HG03442 (cell line): ENCODE measurements around the gene NMT2.
"Not testable (repeated sequence)": the region's sequence is repeated elsewhere in the genome, so short reads cannot be mapped to it uniquely, and the experiment has no call there.

Source experiments
- ATAC-seq: cut with Tn5 transposase; IDR thresholded peaks from one replicate; pipeline ENCODE4 v1.9.1; 2021; ENCODE audit warnings: mild to moderate bottlenecking, moderate library complexity; ENCODE audit not compliant: unreplicated experiment

Gene NMT2

GRCh38 chr10:15168291-15168785 is at the start of gene NMT2:
TSS of gene NMT2 (minus strand) at chr10:15168693. CDS start at chr10:15168612, 81 bp downstream.
- peak; percentile 85 for ATAC-seq

GRCh38 chr10:15216700-15217099 is 48.2 kb upstream of the NMT2 start:
- ATAC-seq, result no peak

DNA sequence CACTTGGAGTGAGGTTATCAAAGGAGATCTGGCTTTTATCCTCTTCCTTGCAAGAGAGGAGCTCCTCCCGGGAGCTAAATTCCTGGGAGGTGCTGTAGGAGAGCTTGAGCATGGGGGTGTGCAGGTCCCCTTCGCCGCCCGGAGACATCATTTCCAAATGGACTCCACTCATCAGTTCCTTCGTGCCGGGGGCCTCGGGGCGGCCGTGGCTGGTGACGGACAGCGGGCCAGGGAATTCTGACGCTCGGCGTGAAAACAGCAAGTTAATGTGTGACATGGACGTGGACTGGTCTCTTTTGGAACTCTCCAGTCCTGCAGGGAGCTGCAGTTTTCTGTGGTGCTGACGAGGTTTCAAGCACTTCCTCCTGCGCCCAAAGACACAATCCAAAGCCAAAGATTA is 45.7 kb upstream of the NMT2 start:
- ATAC-seq, result no peak

DNA sequence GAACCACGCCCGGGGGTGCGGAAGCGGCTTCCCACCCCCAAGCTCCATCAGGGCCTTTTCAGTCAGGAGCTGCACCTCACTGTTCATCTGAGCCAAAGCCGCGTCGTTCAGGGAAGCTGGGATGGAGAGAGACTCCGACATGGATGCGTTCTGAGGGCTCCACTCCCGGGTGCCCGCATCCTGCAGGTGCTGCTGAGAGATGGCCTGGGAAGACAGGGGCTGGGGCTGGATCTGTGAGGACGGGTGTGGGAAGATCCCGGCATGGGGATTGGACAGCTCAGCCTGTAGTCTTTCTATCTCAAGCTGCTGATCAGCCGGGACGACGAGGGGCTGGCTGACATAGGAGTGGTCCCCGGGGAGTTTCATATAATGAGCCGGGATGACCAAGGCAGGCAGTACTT is 45.0 kb upstream of the NMT2 start:
- no peak for ATAC-seq

DNA sequence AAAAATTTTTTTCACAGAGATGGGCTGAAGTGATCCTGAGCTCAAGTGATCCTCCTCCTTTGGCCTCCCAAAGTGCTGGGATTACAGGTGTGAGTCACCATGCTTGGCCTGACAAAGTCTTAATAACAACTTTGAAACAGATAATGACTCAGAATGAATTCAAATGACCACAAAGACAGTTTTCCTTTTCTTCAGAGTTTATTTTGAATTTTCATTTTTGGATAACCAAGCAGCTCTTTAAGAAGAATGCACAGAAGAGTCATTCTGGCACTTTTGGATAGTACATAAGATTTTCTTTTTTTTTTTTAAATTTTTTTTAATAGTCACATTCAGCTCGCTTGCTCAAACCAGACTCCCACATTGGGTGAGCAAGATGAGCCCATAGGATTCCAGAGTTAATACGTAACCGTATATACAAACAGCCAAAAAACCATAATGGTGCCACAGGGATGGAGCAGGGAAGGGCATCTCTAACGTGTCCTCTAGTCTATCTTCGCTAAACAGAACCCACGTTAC is 43.0 kb upstream of the NMT2 start:
- no peak for ATAC-seq

DNA sequence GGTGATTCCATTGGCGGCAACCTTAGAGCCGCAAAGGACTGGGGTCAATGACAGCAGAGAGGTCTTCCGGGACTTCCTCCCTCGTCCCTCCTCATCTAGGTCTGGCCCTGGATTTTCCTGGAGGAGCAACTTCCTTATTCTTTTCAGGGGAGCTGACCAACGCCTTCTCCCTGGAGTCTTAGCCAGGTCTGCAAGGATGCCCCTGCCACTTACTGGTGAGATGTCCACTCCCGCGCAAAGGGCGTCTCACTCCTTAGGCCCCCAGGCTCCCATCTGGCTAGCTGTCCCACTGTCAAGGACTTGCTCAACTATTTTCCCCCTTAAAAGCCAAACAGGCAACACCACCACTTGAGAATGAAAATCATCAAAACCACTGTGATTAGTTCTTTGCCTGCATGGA is 42.0 kb upstream of the NMT2 start:
- no peak for ATAC-seq

- peak; percentile 56 for ATAC-seq
These were observed 41.5 kb upstream of the NMT2 start for GRCh38 chr10:15209827-15210509.

DNA sequence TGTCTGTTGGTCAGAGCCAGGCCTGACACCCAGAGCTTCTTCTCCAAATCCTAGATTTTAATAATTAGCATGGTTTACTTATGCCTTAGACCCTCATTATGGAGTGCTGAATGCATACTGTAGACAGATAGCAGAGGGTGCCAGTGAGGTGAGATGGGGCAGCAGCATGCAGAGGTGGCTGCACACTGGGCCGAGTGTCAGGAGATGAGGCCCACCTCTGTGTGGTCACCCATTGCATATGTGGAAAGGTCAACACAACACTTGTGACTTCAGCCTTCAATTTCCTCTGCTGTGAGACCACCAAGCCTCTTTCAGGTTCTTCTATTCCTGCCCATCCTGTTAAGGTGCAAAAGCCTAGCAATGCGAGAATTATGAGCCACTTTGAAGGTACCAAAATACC is 39.7 kb upstream of the NMT2 start:
- ATAC-seq, result no peak

DNA sequence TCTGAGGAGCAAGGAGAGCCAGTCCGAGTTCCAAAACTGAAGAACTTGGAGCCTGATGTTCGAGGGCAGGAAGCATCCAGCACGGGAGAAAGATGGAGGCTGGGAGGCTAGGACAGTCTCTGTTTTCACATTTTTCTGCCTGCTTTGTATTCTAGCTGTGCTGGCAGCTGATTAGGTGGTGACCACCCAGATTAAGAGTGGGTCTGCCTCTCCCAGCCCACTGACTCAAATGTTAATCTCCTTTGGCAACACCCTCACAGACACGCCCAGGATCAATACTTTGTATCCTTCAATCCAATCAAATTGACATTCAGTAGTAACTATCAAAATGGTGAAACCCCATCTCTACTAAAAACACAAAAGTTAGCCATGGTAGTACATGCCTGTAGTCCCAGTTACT is 38.9 kb upstream of the NMT2 start:
- ATAC-seq, result not testable (repeated sequence)

GRCh38 chr10:15202639-15203038 is 34.1 kb upstream of the NMT2 start:
- ATAC-seq, result no peak

DNA sequence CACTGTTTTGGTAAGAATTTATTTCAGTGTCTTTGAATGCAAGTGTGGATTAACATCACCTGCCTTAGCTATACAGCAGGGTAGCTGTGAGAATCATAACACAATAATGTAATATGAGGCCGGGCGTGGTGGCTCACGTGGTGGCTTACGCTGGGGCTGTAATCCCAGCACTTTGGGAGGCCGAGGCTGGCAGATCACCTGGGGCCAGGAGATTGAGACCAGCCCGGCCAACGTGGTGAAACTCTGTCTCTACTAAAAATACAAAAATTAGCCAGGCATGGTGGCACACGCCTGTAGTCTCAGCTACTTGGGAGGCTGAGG is 33.8 kb upstream of the NMT2 start:
- ATAC-seq, result not testable (repeated sequence)

- ATAC-seq, result no peak
These were observed 33.3 kb upstream of the NMT2 start for GRCh38 chr10:15201589-15202300.

DNA sequence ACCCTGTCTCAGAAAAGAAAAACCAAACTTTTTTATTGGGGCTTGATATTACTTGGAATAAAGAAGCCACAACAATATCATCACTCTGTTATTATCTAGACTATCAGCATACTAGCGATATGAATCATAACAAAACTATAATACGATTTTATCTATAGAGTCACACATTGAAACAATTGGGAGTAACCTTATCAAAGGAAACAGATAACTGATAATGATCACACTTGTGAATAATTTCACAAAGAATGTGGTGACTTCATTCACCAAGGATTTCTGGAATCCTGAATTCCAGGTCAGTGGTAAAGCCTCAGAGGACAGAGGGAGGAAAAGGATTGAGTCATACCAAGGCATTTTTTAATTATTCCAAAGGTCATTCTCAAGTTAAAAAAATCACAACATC is 32.1 kb upstream of the NMT2 start:
- no peak for ATAC-seq

- no peak for ATAC-seq
These were observed 29.4 kb upstream of the NMT2 start for GRCh38 chr10:15197911-15198310.

DNA sequence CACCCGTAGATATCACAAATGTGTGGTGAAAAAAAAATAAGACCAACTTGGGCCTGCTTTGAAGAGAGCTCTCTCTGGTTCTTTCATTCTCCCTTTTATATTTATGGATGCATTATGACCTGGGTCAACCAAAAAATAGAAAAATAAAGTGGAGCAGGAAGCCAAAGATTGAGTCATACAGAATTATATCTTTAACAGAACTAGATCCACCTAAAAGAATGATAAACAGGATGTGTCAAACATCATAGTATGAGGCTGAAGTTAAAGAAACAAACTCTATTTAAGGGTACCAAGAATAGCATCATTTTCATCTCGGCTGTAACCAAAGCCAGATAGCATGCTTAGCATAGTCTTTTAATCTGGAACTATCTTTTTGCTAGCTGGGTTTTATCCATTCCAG is 28.8 kb upstream of the NMT2 start:
- no peak for ATAC-seq

DNA sequence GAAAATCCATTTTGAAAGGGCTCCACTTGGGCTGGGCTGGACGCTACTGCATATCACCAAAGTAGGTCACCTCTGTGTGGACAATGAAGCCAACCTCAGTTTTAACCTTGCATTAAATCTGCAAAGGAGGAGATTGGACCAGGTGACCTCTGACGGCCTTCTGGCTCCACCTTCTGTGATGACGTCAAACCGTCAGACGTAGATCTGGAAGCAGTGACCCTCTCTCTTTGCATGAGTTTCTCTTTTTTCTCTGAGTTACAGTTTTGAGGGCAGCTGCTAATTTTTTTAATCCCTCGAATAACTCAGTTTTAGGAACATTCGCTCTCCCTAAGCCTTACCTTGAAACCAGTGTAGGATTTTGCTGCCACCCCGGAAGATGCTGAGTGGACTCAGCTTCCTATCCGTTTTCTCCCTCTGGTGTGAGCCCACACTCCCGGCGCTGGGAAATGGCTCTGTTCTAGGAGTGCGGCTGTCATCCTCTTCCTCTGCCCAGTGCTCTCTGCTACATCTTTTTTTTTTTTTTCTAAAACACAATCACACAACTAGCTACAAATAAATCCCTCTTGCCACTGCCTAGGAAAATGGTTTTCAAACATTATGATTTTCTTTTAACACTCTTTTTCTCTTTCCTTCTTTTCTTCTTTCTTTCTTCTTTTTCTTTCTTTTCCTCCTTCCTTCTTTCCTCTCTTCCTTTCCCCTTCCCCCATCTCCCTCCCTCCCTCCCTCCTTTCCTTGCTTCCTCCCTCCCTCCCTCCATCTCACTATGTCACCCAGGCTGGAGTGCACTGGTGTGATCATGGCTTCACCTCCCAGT is 27.7 kb upstream of the NMT2 start:
- no peak for ATAC-seq

- ATAC-seq, result no peak
These were observed 20.8 kb upstream of the NMT2 start for GRCh38 chr10:15189133-15189885.

DNA sequence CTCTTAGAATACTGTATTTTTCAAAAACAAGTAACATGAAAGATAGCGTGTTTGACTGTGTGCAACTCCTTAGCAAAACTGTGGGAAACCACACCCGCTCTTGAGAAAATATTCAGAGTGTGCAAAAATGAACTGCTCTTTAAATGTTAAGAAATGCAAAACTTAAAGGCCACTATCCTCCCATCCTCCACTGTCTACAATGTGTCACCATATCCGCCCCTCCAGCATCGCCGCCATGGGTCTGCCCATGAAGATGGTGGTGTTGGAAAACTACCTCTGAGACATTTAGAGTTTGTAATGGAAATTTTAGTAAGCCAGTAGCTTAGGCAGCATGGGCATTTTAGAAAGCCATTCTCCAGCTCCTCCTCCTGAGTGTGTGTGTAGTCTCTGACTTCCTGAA is 20.1 kb upstream of the NMT2 start:
- ATAC-seq, result no peak

DNA sequence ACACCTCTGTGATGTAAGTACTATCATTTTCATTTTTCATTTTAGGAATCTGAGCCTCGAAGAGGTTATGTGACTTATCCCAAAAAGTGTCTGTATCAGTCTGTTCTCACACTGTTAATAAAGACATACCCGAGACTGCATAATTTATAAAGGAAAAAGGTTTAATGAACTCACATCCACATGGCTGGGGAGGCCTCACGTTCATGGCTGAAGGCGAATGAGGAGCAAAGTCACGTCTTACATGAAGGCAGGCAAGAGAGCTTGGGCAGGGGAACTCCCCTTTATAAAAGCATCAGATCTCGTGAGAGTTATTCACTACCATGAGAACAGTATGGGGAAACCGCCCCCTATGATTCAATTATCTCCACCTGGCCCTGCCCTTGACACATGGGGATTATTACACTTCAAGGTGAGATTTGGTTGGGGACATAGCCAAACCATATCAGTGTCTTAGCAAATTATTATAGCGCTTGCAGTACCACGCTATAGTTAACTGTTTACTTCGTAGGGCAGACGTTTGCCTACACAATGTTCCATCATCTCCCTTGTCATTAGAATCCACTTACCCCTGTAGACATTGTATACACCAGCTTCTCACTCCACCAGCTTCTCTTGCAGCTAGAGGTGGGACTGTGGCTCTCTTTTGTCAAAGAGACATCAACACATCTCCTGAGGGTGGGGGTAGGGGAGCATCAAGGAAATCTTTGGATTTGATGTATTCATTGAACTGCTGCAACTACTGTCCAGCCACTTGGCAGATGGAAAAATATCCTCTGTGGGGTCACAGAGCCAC is 15.4 kb upstream of the NMT2 start:
- no peak for ATAC-seq
